Lung (tissue), 12 donors: ENCODE data around the gene CYP2F1. TPM values are rescaled to one million over a fixed set of nuclear protein-coding genes. Genes with fewer than 3 reads are reported as not detected.

Experiments
- ATAC-seq: fragments of 200-7000 bp; cut with Tn5 transposase; one replicate; pipeline ENCODE4 v1.9.1; 2020; ENCODE audit warnings: moderate number of reproducible peaks; ENCODE audit not compliant: insufficient read depth, low FRiP score
- DNase-seq, 3 donors: peaks; one replicate each; pipeline ENCODE4 v3.0.0-alpha.2; 2013 to 2017
- H3K27ac ChIP-seq, 2 donors: one replicate each; pipeline ENCODE4 v1.5.1; 2013; ENCODE audit warnings: mild to moderate bottlenecking in 2 of 2, moderate library complexity in 2 of 2, control low read depth in 1 of 2, inconsistent platforms in 1 of 2, low read depth in 1 of 2, low read length in 1 of 2
- H3K27me3 ChIP-seq, 3 donors: one replicate each; pipeline ENCODE4 v1.5.1; 2013; ENCODE audit warnings: low read length in 2 of 3; ENCODE audit not compliant: control insufficient read depth in 3 of 3, insufficient read depth in 3 of 3
- H3K36me3 ChIP-seq, 4 donors: one replicate each; pipeline ENCODE4 v1.5.1; 2013; ENCODE audit warnings: low read length in 4 of 4, mild to moderate bottlenecking in 1 of 4, moderate library complexity in 1 of 4; ENCODE audit not compliant: control insufficient read depth in 4 of 4, insufficient read depth in 4 of 4
- H3K4me1 ChIP-seq, 5 donors: one replicate each; pipeline ENCODE4 v1.5.1; 2013; ENCODE audit warnings: low read length in 5 of 5, mild to moderate bottlenecking in 2 of 5, moderate library complexity in 1 of 5; ENCODE audit not compliant: control insufficient read depth in 5 of 5, insufficient read depth in 5 of 5
- H3K4me3 ChIP-seq: one replicate; pipeline ENCODE4 v1.5.1; 2013; ENCODE audit warnings: mild to moderate bottlenecking, control low read depth, moderate library complexity
- H3K9ac ChIP-seq, 2 donors: one replicate each; pipeline ENCODE4 v1.5.1; 2013; ENCODE audit warnings: low read length in 2 of 2, control low read depth in 1 of 2; ENCODE audit not compliant: insufficient read depth in 1 of 2
- H3K9me3 ChIP-seq, 4 donors: one replicate each; pipeline ENCODE4 v1.5.1; 2013; ENCODE audit warnings: low read length in 3 of 4, mild to moderate bottlenecking in 1 of 4, moderate library complexity in 1 of 4; ENCODE audit not compliant: control insufficient read depth in 4 of 4, insufficient read depth in 3 of 4
- WGBS, 2 donors: extraction: QIAGEN DNeasy Blood & Tissue Kit; methylation state at CpG; one replicate each; pipeline ENCODE4 v1.1.7; 2013; 5-methylcytosine and 5-hydroxymethylcytosine counted together
- polyA plus RNA-seq, 2 donors: library from polyadenylated mRNA; stranded (reverse); fragments of 200-250 nt; gene quantifications; one replicate each; pipeline ENCODE4 v1.2.1, GENCODE V29; 2013
- total RNA-seq, 2 donors: library from RNA; depleted of rRNA in 1 of 2; stranded (reverse); fragments of >200 nt in 1 of 2; gene quantifications; one replicate each; pipeline ENCODE4 v1.2.1, GENCODE V29; 2014 to 2021
- TF ChIP-seq, protein P1 (sequence below): IDR thresholded peaks from 2 replicates; pipeline ENCODE4 v1.5.1; 2012; ENCODE audit warnings: mild to moderate bottlenecking; ENCODE audit errors: control extremely low read depth, extremely low read depth
- donor health status: control.
- donor health status: control.
- donor health status: Bipolar disorder and iron deficiency.
- donor health status: healthy.
- donor health status: DM: yes; HTN: yes; CAD: no.

Gene CYP2F1
- total and polyA plus RNA-seq, 4 donors, result 0.85 to 16.4 (median 6.4) TPM

DNA sequence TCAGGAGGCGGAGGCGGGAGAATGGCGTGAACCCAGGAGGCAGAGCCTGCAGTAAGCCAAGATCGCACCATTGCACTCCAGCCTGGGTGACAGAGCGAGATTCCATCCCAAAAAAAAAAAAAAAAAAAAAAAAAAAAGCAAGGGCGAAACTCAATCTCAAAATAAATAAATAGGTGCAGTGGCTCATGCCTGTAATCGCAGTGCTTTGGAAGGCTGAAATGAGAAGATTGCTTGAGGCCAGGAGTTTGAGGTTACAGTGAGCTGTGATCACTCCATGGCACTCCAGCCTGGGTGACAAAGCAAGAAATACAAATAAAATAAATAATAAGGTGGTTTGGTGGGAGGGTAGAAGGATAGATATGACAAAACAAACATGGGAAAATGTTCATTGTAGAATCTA lies 39.8 kb downstream of the CYP2F1 start:
- H3K9me3 ChIP-seq, result peaks cover 0 to 7% (median 1%) of the 10 kb centered on the region in 4 donors
- H3K4me3 ChIP-seq, result no peak overlapping the region
- no peak overlapping the region for H3K9ac ChIP-seq
- no peaks in the 10 kb centered on the region for H3K36me3 ChIP-seq
- peaks cover 0 to 2% (median 0%) of the 10 kb centered on the region in 5 donors for H3K4me1 ChIP-seq
- 95 to 96% methylated on average over 7 of the region's 7 CpGs for WGBS, 2 donors
- DNase-seq (no peak), ATAC-seq (no peak)
- TF ChIP-seq, protein P1, sequence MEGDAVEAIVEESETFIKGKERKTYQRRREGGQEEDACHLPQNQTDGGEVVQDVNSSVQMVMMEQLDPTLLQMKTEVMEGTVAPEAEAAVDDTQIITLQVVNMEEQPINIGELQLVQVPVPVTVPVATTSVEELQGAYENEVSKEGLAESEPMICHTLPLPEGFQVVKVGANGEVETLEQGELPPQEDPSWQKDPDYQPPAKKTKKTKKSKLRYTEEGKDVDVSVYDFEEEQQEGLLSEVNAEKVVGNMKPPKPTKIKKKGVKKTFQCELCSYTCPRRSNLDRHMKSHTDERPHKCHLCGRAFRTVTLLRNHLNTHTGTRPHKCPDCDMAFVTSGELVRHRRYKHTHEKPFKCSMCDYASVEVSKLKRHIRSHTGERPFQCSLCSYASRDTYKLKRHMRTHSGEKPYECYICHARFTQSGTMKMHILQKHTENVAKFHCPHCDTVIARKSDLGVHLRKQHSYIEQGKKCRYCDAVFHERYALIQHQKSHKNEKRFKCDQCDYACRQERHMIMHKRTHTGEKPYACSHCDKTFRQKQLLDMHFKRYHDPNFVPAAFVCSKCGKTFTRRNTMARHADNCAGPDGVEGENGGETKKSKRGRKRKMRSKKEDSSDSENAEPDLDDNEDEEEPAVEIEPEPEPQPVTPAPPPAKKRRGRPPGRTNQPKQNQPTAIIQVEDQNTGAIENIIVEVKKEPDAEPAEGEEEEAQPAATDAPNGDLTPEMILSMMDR, result no peak
- no peak overlapping the region for H3K27ac ChIP-seq
- no peaks in the 10 kb centered on the region for H3K27me3 ChIP-seq

DNA sequence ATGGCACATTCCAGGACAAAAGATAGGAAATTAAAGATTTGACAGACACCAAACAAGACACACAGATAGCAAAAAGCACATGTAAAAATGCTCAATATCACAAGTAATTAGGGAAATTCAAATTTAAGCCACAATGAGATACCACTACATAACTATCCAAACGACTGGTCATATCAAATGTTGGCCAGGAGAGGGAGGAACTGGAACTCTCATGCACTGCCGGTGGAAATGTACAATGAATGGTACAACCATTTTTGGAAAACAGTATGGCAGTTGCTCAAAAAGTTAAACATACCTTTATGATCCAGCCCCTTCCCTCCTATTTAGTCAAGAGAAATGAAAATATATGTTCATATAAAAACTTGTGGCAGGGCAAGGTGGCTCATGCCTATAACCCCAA lies 42.0 kb downstream of the CYP2F1 start:
- no peak overlapping the region for H3K4me3 ChIP-seq
- H3K4me1 ChIP-seq, result no peaks in the 10 kb centered on the region
- H3K9me3 ChIP-seq, result peaks cover 0 to 7% (median 1%) of the 10 kb centered on the region in 4 donors
- H3K9ac ChIP-seq, result no peak overlapping the region
- no peak overlapping the region for H3K27ac ChIP-seq
- WGBS, 2 donors, result 88 to 90% methylated on average over 2 of the region's 2 CpGs
- DNase-seq (no peak), ATAC-seq (no peak)
- H3K27me3 ChIP-seq, result no peaks in the 10 kb centered on the region
- TF ChIP-seq, protein P1, result no peak
- H3K36me3 ChIP-seq, result no peaks in the 10 kb centered on the region

DNA sequence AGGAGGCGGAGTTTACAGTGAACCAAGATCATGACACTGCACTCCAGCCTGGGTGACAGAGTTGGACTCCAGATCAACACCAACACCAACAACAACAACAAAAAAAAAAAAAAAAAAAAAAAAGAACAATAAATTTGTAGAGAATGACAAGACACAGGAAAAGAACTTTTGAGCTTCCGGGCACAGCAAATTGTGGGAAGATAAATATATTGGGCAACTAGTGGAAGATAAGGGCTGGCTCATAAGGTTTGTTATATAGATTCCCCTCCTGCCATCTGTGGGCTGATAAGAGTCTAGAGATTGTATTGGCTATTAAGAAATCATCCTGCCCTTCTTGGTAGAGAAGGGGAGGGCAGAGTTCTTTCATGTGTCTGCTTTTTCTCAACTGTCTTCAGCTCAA lies 45.6 kb downstream of the CYP2F1 start:
- WGBS, 2 donors, result 72% methylated on average over 2 of the region's 2 CpGs
- peaks cover 0 to 7% (median 1%) of the 10 kb centered on the region in 4 donors for H3K9me3 ChIP-seq
- H3K4me3 ChIP-seq, result no peak overlapping the region
- TF ChIP-seq, protein P1, result no peak
- H3K36me3 ChIP-seq, result no peaks in the 10 kb centered on the region
- DNase-seq (no peak), ATAC-seq (no peak)
- H3K27me3 ChIP-seq, result no peaks in the 10 kb centered on the region
- H3K4me1 ChIP-seq, result no peaks in the 10 kb centered on the region
- no peak overlapping the region for H3K27ac ChIP-seq
- H3K9ac ChIP-seq, result no peak overlapping the region

DNA sequence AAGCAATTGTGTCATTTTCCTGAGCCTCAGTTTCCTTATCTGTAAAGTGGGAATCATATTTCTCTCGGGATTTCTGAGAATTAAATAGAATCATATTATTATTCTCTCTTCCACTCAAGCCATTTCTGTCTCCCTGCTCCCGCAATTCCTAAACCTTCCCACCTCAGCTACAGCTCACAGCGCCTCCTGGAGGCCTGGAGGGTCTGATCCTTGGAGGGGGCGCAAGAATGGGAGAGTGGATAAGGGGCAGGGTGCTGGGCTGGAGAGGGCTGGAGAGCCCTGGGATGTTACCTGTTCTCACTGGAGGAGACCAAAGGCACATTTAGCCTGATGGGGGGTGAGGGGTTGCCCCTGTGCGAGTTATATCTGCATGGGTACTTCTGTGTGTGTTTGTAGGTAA lies 47.7 kb downstream of the CYP2F1 start:
- ATAC-seq, result no peak
- 94 to 96% methylated on average over 5 of the region's 5 CpGs for WGBS, 2 donors

More for the DNA sequence above, 47.7 kb downstream of the CYP2F1 start:
- Histone ChIP-seq H3K4me1 (no peaks in the 10 kb centered on the region), H3K27ac (no peak overlapping the region), H3K4me3 (no peak overlapping the region), H3K36me3 (no peaks in the 10 kb centered on the region), H3K27me3 (no peaks in the 10 kb centered on the region), H3K9ac (no peak overlapping the region), H3K9me3 (peaks cover 0 to 2% (median 0%) of the 10 kb centered on the region in 4 donors)
- DNase-seq, result no peak
- TF ChIP-seq, protein P1, result no peak
